Measurements from ENCODE around the gene SPEN.
"Not testable (repeated sequence)": the region's sequence is repeated elsewhere in the genome, so short reads cannot be mapped to it uniquely, and the experiment has no call there.

Gene SPEN

GRCh38 chr1:15837931-15838330 is 9.6 kb upstream of the SPEN start:
- TF ChIP-seq GATA1 (IDR thresholded peaks at IDR 0.05; ENCODE audit: low read depth, low read length) (no peak), POLR2A (IDR thresholded peaks at IDR 0.05; ENCODE audit: low read length) (no peak)
- DNase-seq = no peak

DNA sequence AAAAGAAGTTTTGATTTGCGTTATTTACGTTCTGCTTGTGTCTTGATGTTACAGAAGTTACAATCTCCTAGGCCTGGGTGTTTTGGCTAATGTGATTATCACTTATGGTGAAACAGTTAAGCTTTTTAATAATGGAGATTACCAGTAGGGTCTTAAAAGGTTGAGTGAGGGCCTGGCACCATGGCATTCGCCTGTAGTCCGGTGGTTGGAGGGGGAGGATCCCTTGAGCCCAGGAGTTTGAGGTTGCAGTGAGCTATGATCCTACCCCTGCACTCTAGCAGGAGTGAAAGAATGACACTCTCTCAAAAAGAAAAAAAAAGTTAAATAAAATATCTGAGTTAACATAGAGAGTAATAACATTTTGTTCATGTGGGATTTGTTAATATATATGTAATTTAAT is 8.8 kb upstream of the SPEN start:
- no peak for DNase-seq
- TF ChIP-seq GATA1 (IDR thresholded peaks at IDR 0.05; ENCODE audit: low read depth, low read length) (no peak), POLR2A (IDR thresholded peaks at IDR 0.05; ENCODE audit: low read length) (no peak)

GRCh38 chr1:15843826-15844572 is 3.5 kb upstream of the SPEN start:
- no peak for DNase-seq
- TF ChIP-seq GATA1 (IDR thresholded peaks at IDR 0.05; ENCODE audit: low read depth, low read length) = no peak
- TF ChIP-seq POLR2A (IDR thresholded peaks at IDR 0.05; ENCODE audit: low read length) = no peak

GRCh38 chr1:15846056-15846455 is 1.5 kb upstream of the SPEN start:
- not testable (repeated sequence) for DNase-seq

DNA sequence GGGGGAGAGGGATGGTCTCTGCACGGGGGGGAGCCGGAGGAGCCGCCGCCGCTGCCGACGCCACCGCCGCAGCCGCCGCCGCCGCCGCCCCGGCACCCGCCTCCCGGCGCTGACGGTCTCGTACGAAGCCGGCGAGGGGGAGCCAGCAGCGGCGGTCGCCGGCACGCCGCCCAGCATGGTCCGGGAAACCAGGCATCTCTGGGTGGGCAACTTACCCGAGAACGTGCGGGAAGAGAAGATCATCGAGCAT is 311 bp downstream of the SPEN start:
- no peak for TF ChIP-seq GATA1 (IDR thresholded peaks at IDR 0.05; ENCODE audit: low read depth, low read length)
- TF ChIP-seq POLR2A (IDR thresholded peaks at IDR 0.05; ENCODE audit: low read length) = no peak
- DNase-seq = no peak

- TF ChIP-seq GATA1 (IDR thresholded peaks at IDR 0.05; ENCODE audit: low read depth, low read length) = no peak
- TF ChIP-seq POLR2A (IDR thresholded peaks at IDR 0.05; ENCODE audit: low read length) = no peak
- peak; percentile 67 to 83 for DNase-seq
Observed at GRCh38 chr1:15848143-15848928, 829 bp downstream of the SPEN start.

GRCh38 chr1:15848929-15849774 is 1.6 kb downstream of the SPEN start:
- TF ChIP-seq GATA1 (IDR thresholded peaks at IDR 0.05; ENCODE audit: low read depth, low read length) (no peak), POLR2A (IDR thresholded peaks at IDR 0.05; ENCODE audit: low read length) (peak; percentile 60)
- peak; percentile 83 to 84 for DNase-seq

DNA sequence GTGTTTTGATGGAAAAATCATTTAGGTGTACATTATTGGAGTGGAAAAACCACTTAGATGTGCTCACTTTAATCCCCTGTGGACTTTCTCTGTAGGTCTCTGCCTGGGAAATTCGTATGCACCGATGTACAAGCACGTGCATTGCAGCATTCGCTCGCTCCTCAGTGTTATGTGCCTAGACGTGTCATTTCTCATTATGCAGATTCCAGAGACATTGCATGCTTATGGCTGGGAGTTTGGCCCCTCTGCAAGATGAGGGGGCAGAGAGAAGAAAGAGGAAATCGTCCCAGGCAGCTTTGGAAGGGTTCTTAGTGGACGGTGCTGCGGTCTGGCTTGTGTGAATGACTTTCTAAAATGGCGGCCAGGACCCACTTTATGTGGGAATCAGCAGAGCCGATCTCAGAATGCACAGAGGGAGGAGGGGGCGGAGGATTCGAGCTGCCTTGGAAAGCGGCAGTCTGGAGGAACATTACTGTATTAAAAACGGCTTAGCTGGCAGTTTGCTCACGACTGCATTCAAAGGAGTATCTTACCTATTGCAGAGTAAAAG is 2.3 kb downstream of the SPEN start:
- no peak for TF ChIP-seq POLR2A (IDR thresholded peaks at IDR 0.05; ENCODE audit: low read length)
- TF ChIP-seq GATA1 (IDR thresholded peaks at IDR 0.05; ENCODE audit: low read depth, low read length) = peak; percentile 38
- DNase-seq = peak; percentile 72 to 75

DNA sequence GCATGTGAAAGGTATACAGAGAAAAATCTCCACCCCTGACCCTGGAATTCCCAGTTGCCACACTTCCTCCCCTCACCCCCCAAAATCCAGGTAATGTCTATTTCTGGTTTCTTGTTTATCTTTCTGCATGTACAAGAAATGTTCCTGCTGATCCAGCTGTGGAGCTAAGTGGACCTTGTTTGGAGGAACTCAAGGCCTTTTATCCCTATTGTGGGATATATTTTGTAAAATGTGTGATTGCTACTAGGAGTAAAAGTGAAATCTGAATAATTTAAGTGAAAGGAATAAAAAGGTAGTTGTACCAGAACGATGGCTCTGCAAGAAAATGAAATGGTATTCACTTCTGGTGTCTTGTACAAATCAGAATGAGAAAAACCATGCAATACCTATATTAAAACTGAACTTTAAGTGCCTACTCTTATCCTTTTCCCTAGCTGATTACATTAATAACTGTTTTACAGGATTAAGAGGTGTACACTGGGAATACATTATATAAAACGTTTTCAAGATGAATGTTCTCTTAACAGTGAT is 3.0 kb downstream of the SPEN start:
- no peak for DNase-seq
- no peak for TF ChIP-seq POLR2A (IDR thresholded peaks at IDR 0.05; ENCODE audit: low read length)
- no peak for TF ChIP-seq GATA1 (IDR thresholded peaks at IDR 0.05; ENCODE audit: low read depth, low read length)

DNA sequence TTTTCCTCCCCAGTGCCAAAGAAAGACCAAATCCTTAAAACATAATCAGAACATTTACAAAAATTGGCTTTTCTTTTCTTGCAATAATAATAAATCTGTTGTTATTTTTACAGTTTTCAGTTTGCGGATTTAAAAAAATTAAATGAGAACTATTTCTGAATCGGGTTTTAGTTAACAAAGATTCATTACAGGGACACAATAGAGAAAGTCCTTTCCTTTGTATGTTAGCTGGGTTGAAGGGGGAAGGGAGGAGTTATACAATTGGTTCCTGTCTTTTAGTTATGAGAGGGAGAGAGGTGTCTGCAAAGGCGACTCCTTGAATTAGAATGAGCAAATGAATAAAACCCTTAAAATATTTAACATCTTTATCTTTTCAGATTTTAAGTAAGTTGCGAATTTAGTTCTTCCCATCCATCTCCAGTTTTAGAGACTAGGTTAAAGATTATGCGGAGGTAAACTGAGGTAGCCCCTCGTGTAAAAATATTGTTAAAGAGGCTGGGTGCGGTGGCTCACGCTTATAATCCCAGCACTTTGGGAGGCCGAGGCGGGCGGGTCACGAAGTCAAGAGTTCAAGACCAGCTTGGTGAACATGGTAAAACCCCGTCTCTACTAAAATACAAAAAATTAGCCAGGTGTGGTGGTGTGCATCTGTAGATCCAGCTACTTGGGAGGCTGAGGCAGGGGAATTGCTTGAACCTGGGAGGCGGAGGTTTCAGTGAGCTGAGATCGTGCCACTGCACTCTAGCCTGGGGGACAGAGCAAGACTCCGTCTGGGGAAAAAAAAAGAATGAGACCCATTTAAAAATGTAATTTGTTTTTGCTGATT is 3.9 kb downstream of the SPEN start:
- no peak for DNase-seq
- no peak for TF ChIP-seq GATA1 (IDR thresholded peaks at IDR 0.05; ENCODE audit: low read depth, low read length)
- TF ChIP-seq POLR2A (IDR thresholded peaks at IDR 0.05; ENCODE audit: low read length) = no peak

DNA sequence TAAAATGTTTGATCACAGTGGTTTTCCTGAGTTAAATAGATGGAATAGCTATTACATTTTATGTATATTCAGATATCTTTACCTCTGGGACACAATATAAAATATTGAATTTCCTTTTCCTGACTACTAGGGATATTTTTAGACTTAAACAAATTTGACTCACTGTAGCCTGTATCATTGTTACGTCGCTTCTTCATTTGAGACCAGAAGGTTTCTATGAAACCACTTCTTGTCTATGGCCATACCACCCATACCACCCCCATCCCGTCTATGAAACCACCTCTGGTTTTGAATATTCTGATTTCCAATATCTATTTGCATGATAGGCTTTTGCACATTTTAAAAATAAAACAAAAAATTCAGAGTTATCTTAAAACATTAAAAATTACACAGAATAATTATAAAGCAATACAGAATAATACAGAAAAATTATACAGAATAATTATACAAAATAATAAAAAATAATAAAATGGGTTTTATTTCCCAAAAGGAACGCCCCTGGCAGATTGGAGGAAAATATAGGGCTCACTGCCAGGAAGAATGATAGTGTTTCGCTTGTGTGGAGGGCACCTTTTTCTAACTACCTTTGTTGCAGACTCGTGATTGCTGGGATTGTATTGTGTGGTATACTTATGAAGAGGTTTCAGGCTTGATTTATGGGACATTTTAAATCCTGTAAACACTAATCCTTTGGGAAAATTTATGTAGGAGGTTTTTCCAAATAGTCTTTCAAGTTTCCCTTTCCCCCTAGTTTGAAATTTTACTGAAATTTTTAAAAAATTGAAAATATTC is 4.7 kb downstream of the SPEN start:
- no peak for DNase-seq

DNA sequence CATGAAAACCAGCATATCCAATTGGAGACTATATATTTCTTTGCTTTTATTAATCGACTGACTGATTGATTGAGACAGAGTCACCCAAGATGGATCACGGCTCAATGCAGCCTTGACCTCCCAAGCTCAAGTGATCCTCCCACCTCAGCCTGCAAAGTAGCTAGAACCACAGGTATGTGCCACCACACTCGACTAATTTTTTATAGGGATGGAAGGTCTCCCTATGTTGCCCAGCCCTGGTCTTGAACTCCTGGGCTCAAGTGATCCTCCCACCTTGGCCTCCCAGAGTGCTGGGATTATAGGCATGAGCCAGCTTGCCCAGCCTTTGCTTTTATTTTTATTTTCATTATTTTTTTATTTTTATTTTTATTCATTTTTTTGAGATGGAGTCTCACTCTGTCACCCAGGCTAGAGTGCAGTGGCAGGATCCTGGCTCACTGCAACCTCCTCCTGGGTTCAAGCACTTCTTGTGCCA is 5.4 kb downstream of the SPEN start:
- DNase-seq = no peak
- TF ChIP-seq GATA1 (IDR thresholded peaks at IDR 0.05; ENCODE audit: low read depth, low read length) (no peak), POLR2A (IDR thresholded peaks at IDR 0.05; ENCODE audit: low read length) (no peak)

More for the DNA sequence above, 4.7 kb downstream of the SPEN start:
- TF ChIP-seq POLR2A (IDR thresholded peaks at IDR 0.05; ENCODE audit: low read length) = no peak
